ENCODE data around the gene ANKRD50.

- TF ChIP-seq POLR2A (IDR thresholded peaks at IDR 0.05; ENCODE audit: low read length) (peak; percentile 83), GATA1 (IDR thresholded peaks at IDR 0.05; ENCODE audit: low read depth, low read length) (no peak)
Measured at GRCh38 chr4:124712372-124713184, at the start of gene ANKRD50.

All from erythroblast (primary cell).